Measurements from ENCODE around the gene GNPTG.
A peak's percentile ranks its signal among the peaks of the same experiment; 100 is the strongest.
"Not testable (repeated sequence)": the region's sequence is repeated elsewhere in the genome, so short reads cannot be mapped to it uniquely, and the experiment has no call there.

Gene GNPTG

DNA sequence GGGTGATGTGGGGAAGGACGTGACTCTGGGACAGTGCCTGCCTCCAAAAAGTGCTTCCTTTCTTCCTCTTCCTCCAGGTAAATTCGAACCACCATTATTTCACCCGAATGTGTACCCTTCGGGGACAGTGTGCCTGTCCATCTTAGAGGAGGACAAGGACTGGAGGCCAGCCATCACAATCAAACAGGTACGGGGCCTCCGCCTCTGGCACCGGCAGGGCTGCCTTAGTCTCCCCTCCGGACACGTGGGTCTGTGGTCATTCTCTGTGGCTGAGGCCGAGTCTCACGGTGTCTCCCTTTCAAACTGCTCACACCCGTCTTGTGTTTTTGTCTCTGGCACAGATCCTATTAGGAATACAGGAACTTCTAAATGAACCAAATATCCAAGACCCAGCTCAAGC is 31.6 kb upstream of the GNPTG start:
- DNase-seq, result no peak

DNA sequence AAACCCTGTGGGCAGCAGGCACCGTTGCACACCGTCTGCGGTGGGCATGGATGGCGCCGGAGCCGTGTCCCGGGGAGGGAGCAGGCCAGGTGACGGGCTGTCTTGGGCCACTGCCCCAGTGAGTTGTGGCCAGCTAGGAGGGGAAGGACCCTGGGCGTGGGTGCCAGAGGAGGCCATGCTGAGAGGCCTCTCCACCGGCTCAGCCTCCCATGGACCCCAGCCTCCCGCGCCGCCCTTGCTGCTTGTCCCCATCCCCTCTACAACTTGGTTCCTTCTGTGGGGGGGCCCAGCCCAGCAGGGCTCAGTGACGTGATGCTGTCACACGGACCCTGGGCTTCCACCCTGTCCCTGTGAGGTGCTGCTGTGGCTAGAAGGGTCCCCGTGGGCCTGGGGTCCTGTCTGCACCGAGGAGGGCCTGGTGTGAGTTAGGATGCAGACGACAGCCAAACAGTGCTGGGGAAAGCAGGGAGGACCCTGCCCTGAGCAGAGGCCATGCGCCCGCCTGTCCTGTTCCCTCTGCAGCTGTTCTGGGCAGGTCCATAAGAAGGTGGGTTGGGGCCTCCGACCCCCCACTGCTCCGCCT is 31.0 kb upstream of the GNPTG start:
- no peak for DNase-seq

- no peak for DNase-seq
Measured at GRCh38 chr16:1322407-1322806, 29.3 kb upstream of the GNPTG start.

DNA sequence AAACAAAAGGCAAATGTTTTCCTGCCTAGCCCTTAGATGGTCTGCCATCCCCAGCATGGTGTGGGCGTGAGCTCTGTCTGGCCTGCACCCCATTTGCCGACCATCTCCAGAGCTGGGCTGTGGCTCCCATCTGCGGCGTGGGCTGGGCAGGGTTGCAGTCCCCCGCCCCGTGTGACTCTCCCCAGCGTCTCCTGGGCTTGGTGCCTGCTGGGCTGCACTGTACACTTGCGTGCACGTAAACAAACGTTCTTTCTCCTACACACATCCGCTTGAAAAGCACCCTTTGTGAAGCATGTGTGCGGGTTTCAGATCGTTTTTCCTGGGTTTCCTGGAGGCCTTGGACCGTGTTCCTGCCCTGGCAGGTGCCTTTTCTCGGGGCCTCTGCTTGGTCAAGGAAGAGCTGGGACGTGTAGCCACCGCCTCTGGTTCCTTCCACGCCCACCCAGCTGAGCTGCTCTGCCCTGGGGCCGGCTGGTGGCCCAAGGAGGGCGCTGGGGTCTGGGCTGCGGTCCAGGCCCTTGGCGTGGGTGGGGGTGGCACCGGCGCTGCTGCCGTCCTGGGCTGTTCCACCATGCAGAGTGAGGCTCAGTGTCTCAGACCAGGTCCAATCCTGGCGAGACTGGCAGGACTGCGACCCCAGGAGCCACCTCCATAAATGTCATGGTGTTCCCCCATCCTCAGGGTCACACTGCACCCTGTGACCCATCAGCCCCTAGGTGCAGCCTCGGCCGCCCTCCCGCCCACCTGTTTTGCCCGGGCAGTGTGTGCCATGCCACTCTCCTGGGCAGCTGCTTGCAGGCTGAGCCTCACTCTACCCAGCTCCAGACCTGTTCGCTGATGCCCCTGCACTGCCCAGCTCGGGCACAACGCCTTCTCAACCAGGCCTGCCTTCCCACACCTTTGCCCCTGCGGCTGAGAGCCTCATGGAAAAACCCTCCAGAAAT is 28.2 kb upstream of the GNPTG start:
- no peak for DNase-seq

- DNase-seq, result no peak
Measured at GRCh38 chr16:1324286-1324826, 27.4 kb upstream of the GNPTG start.

DNA sequence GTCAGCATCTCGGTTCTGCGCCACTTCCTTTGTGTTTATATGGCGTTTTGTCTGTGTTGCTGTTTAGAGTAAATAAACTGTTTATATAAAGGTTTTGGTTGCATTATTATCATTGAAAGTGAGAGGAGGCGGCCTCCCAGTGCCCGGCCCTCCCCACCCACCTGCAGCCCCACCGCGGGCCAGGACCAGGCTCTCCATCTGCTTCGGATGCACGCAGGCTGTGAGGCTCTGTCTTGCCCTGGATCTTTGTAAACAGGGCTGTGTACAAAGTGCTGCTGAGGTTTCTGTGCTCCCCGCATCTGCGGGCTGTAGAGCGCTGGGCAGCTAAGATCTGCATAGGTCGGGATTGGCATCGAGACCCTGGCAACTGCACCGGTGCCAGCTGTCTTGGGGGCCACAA is 26.5 kb upstream of the GNPTG start:
- no peak for DNase-seq

GRCh38 chr16:1325673-1326371 is 25.9 kb upstream of the GNPTG start:
- no peak for DNase-seq

DNA sequence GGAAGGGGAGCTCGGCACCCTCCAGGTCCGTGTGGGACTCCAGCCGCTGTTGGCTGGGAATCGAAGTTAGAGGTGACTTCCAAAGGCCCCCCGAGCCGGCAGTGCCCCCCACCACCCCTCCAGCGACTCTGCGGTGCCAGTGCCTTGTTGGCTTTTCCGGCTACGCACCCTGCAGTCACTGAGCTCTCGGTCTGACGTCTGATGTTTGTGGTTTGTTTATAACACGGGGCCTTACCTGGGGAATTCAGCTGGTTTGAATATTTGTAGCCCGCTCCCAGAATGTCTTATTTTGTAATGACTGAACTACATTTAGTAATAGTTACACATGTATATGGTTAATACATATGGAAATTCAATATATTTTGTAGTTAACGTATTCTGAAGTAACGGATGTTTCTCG is 25.3 kb upstream of the GNPTG start:
- no peak for DNase-seq

- no peak for DNase-seq
Measured at GRCh38 chr16:1326946-1327618, 24.6 kb upstream of the GNPTG start.

DNA sequence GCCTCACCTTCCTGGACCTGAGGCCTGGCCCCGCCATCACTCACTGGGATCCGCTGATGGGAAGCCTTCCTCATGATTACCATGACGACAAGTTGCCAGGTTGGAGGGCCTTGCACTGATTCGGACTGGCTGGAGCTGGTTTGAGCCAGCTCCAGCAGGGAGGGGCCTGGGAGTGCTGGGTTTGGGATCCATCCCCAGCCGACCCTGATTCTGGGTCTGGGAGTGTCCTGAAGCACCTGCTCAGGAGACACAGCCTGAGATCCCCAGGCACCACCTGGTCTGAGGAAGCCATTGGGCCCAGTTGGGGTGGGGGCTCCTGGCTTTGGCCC is 24.1 kb upstream of the GNPTG start:
- no peak for DNase-seq

DNA sequence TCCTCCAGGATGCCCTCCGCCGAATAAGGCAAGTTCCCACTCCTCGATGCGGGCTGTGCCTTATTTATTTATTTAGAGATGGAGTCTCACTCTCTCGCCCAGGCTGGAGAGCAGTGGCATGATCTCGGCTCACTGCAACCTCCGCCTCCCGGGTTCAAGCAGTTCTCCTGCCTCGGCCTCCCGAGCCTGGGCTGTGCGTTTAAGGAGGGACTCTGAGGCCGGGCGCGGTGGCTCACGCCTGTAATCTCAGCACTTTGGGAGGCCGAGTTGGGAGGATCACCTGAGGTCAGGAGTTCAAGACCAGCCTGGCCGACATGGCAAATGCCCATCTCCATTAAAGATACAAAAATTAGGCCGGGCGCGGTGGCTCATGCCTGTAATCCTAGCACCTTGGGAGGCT is 23.6 kb upstream of the GNPTG start:
- not testable (repeated sequence) for DNase-seq

DNA sequence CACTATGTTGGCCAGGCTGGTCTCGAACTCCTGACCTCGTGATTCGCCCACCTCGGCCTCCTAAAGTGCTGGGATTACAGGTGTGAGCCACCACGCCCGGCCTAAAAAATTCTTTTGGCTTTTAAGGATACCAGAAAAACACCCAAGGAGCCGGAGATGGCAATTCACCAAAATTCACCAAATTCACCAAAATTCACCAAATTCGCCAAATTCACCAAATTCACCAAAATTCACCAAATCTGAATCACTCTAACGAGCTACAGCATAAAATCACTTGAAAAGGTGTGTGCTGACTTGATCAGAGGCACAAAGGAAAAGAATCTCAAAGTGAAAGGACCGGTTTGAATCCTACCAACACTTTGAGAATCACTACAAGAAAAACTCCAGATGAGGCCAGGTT is 22.8 kb upstream of the GNPTG start:
- DNase-seq, result not testable (repeated sequence)

DNA sequence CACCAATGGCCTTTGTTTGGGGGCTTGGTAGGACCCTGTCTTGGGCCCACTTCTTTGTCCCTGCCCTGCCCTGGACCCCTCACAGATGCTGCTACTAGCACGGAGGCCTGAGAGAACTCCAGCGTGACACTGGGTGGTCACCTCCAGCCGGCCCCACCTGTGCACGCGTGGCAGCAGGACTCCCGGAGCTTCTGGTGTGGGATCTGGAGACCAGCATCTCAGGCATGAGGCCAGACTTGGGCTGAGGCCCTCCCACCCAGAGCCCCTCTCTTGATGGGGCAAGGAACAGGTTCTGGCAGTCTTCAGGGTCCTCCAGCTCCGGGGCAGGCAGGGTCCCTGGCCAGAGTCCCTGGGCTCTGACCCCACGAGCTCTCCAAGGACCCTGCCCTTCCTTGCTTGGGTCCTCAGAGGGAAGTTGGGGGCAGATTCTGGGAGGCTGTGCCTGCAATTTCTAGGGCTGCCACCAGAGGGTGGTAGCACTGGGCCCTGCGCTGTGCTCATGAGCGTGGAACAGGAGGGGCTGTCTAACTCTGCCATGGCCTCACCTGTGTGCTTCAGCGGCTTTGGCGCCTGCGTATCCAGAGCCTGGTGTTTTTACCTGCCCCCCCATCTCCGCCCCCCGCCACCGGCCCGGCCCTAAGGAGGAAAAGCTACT is 21.3 kb upstream of the GNPTG start:
- DNase-seq, result no peak

GRCh38 chr16:1330931-1331711 is 20.6 kb upstream of the GNPTG start:
- DNase-seq, result no peak

DNA sequence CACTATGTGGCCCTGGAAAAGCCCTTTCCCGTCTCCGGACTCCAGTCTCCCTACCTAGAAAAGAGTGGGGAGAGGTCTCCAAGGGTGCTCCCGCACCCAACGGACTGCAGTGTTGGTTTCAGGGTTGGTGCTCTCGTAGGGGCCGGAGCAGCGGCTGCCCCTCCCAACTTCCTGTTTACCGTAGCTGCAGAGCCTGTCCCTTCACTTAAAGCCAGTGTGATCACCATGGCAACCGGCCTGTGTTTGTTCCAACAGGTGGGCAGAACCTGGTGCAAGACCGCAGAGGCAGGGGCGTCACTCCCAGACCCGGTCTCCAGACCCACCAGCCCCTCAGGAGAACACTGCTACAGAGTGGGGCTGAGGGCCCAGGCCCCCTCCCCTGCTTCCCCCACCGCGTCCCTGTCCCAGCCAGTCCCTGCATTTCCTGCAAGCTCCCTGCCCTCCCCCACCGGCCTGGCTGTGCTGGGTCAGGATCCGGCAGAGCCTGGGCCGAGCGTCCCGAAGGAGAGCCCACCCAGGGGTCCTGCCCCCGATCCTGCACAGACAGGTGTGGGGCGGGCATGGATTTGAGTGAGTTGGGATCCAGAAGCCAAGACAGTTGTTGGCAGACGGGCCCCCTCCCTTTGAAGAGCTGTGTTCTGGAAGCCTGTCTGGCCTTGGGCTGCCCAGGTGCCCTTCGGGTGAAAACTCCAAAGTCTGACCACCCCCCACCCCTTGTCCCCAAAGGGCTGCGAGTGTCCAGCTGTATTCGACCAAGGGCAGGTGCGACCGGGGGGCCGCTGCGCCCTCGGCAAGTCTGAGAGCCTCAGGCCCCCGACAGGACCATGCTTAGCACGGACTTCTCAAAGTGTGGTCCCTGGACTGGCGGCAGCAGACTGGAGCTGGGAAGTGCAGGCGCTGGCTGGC is 19.8 kb upstream of the GNPTG start:
- DNase-seq, result no peak

- DNase-seq, result no peak
Measured at GRCh38 chr16:1332618-1333148, 19.0 kb upstream of the GNPTG start.

DNA sequence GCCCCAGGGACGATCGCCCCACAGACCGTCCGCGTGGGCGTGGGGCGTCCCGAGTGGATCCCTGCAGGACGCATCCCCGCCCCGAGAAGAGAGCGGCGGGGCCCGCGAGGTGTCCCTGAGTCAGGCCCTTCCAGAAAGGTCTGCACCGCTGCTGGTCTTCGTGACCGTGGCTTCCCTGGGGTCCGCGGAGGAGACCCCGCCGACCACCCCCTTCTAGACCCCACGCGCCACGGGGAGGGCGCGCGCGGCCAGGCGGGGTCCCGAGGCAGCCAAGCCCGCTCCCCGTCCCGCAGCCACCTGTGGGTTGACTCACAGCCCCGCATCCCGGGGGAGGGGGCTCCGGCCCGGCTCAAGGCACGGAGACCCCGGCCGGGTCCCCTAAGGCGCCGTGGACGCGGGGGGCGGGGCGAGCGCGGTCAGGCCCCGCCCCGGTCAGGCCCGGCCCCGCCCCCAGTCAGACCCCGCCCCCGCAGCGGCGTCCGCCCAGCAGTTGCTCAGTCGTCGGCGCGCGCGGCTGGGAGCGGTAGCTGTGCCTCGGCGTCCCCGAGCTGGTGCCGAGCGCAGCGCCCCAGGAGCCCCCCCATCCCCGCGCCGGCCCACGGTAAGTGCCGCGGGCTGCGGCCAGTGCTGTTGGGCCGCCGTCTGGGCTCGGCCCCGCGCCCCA is 18.4 kb upstream of the GNPTG start, which contains the start of gene BAIAP3:
Gene BAIAP3 (plus strand): TSS at position 497 of the 664 bp plus-strand sequence. CDS start 4,905 bp downstream, outside the sequence.
- peak; percentile 78 for DNase-seq

GRCh38 chr16:1333854-1334700 is 17.7 kb upstream of the GNPTG start:
- no peak for DNase-seq

- DNase-seq, result no peak
Measured at GRCh38 chr16:1334739-1335138, 17.0 kb upstream of the GNPTG start.

Data from activated CD8-positive, alpha-beta memory T cell treated with anti-CD3 and anti-CD28 coated beads for 24 hours (primary cell).